Sigmoid colon (tissue), 4 donors: ENCODE data around the gene SBF2.

Source experiments
- EP300 ChIP-seq, 4 donors: sonication (generic); formaldehyde crosslinking; IDR thresholded peaks; one replicate each; pipeline ENCODE4 v1.6.1; 2017; ENCODE audit warnings: antibody characterized with exemption in 4 of 4
- POLR2A ChIP-seq, 2 donors: fragments of 450-650 bp; IDR thresholded peaks; one replicate each; pipeline ENCODE4 v1.6.1; 2016; ENCODE audit warnings: antibody characterized with exemption in 2 of 2, mild to moderate bottlenecking in 2 of 2, moderate library complexity in 2 of 2
- POLR2AphosphoS5 ChIP-seq, 4 donors: sonication (generic); formaldehyde crosslinking; IDR thresholded peaks; one replicate each; pipeline ENCODE4 v1.6.1; 2017; ENCODE audit warnings: antibody characterized with exemption in 4 of 4
- TF ChIP-seq, protein P1 (sequence below), 4 experiments: fragments of 450-650 bp in 3 of 4; fragments of 200-600 bp in 1 of 4; IDR thresholded peaks; one replicate each; pipeline ENCODE4 v1.5.1; 2016 to 2019; ENCODE audit warnings: antibody characterized with exemption in 4 of 4, mild to moderate bottlenecking in 3 of 4, moderate library complexity in 2 of 4

- TF ChIP-seq POLR2A (IDR thresholded peaks at IDR 0.05) (no peak), POLR2AphosphoS5 (IDR thresholded peaks at IDR 0.05) (no peak), EP300 (IDR thresholded peaks at IDR 0.05) (no peak)
- TF ChIP-seq, protein P1, sequence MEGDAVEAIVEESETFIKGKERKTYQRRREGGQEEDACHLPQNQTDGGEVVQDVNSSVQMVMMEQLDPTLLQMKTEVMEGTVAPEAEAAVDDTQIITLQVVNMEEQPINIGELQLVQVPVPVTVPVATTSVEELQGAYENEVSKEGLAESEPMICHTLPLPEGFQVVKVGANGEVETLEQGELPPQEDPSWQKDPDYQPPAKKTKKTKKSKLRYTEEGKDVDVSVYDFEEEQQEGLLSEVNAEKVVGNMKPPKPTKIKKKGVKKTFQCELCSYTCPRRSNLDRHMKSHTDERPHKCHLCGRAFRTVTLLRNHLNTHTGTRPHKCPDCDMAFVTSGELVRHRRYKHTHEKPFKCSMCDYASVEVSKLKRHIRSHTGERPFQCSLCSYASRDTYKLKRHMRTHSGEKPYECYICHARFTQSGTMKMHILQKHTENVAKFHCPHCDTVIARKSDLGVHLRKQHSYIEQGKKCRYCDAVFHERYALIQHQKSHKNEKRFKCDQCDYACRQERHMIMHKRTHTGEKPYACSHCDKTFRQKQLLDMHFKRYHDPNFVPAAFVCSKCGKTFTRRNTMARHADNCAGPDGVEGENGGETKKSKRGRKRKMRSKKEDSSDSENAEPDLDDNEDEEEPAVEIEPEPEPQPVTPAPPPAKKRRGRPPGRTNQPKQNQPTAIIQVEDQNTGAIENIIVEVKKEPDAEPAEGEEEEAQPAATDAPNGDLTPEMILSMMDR (IDR thresholded peaks at IDR 0.05), result no peak
Measured at GRCh38 chr11:10080138-10080537, 213.9 kb downstream of the SBF2 start.
